GM18526 (cell line): Measurements from ENCODE around the gene COBL.

ENCODE experiments used
- POLR2A ChIP-seq: IDR thresholded peaks from 3 replicates; pipeline ENCODE4 v1.6.1; 2011; ENCODE audit not compliant: insufficient read length; ENCODE audit errors: extremely low read depth

Gene COBL

GRCh38 chr7:50974240-50974639 is 342.4 kb downstream of the COBL start:
- TF ChIP-seq POLR2A, result no peak

DNA sequence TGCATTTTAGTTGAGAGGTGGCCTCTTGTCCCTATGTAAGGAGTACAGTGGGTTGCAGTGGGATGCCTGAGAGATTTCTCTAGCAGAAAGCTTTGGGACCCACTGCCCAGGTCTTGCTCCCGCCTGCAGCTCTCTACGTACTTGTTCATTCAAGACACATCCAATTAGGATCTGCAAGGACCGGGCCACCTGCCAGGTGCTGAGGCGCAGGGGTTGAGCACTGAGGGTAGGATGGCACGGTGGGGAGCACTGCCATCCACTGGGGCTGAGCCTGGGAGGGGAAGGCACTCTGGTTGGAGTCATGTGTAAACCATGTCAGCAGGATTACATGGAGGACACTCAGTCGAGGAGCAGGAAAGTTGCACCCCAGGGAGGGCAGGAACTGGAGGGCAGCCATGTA is 342.8 kb downstream of the COBL start:
- no peak for TF ChIP-seq POLR2A

DNA sequence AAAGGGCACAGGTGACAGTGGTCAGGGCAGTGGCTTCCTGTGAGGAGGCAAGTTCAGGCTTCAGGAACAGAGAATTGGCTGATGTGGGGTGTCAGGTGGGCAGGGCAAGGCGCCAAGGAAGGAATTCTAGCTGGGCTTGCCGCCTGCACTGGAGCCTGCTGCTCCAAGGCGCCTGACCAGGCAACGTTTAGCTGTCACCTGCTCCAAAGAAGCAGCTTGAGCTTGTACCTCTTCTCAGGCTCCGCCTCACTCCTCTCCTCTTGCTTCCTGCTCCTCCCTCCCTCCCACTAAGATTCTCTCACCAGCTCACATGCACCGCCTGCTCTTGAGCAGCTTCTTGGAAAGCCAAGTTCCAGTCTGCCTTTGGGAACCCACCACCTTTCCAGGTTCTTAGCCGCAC is 346.5 kb downstream of the COBL start:
- no peak for TF ChIP-seq POLR2A
